ENCODE measurements around the gene SLC2A13. TPM values are rescaled to one million over a fixed set of nuclear protein-coding genes. Genes with fewer than 3 reads are reported as not detected.

Gene SLC2A13
- total RNA-seq = 10 to 100 TPM in 1 of 2 donors, 1 to 10 TPM in 1; 6.4 to 16.3 TPM
- long read RNA-seq, full-length matches to known transcripts = 1 of 5 reads
- long read RNA-seq, partial matches to known transcripts = 1 of 5 reads
- long read RNA-seq, other reads (novel, unspliced or antisense) = 3 of 5 reads

DNA sequence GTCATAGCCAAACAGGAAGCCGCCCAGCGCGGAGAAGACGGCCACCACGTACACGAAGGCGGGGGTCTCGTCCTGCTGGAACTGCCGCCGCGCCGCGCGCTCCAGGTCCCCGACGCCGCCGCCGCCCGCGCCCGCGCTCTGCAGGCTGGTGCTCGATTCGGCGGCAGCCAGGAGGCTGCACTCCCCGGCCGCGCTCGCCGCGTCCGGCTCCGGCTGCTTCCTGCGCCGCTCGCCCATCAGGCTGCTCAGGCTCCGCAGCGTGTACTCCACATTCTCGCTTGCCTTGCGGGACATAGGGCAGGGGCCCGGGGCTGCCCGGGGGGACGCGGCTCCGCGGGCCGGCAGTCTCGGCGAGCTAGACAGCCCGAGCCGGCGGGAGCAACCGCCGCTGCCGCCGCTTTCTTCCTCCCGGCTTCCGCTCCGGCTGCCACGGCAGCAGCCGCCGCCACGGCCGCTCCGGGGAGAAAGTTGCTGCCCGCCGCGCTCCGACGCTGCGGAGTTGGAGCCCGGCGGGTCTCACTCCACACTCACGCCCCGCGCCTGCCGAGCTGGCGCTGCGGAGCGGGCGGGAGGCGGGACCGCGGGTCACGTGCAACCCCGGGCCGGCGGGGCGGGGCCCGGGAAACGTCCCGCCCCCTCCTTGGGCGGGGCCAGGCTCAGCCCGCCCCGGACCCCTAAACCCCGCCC lies at the start of gene SLC2A13:
SLC2A13 (minus strand) TSS at position 567 of the 687 bp plus-strand sequence; CDS start at position 294, 273 bp downstream.
- peak; percentile 82 for DNase-seq
- intact Hi-C loops (cut with DNase I) = loop anchor here (2.0 to 10.0 kb wide), 3 partner anchors 95 to 343 kb away; no protein-coding TSS in a partner anchor

DNA sequence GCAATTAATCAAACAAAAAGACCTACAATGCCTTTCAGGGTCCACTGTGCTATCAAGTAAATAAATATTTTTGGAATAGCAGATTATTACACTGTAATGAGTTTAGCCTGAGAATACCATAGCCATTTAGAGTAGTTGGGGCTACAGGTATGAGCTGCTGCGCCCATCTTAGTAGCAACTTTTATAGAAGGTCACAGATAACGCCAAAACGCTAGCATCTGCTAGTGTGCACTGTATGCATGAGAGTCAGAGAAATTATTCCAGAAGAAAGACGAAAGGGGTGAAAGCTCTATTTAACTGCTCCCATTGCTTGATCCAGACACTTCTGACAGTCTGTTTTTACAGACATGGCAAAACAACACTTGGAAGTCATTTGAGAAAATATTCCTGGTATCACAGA lies 48.5 kb upstream of the SLC2A13 start:
- intact Hi-C loops (cut with DNase I) = loop anchor here in 1 of 2 donors (5.0 to 10.0 kb wide), 2 partner anchors 158 to 770 kb away; no protein-coding TSS in a partner anchor
- ATAC-seq (no peak), DNase-seq (no peak)

More for the DNA sequence above, at the start of gene SLC2A13:
- peak; percentile 98 to 99 for ATAC-seq

DNA sequence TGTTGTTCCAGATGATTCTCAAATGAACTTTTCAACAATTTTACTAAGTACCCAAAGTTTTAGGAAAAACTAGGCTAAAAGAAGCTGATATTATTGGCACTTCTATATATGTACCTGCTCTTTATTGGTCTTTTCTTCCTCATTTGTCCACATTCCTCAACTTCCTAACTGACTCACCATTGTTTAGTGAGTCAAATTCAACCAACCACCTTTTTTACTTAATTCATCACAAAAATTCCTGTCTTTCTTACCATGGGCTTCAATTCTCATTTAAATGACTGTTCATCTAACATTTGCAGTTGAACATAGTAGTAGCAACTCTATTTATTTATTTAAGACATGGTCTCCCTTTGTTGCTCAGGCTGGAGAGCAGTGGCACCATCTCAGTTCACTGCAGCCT lies 47.6 kb upstream of the SLC2A13 start:
- ATAC-seq (no peak), DNase-seq (no peak)
- intact Hi-C loops (cut with DNase I) = loop anchor here in 1 of 2 donors (5.0 to 10.0 kb wide), 2 partner anchors 159 to 771 kb away; no protein-coding TSS in a partner anchor

DNA sequence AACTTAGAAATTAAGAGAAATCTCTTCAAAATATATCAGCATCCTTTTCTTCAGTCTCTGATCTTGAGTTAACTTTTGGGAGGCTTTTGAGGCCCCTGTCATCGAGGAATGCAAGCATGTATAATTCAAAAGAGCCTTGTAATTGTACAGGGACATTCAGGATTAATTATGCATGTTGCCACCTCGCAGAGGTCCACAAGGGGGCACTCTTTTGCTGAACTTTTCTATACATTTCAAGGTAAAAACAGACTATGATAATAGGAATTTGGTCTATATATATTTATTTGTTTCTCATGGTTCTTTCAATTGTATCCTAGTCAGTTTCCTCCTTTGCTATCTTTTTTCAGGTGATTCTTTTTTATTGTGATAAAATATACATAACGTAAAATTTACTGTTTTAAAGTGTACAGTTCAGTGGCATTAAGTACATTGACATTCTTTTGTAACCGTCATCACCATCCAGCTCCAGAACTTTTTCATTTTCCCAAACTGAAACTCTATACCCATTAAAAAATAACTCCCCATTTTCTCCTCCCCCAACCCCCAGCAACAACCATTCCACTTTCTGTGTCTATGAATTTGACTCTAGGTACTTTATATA lies 47.0 kb upstream of the SLC2A13 start:
- ATAC-seq (peak in 1 of 2 donors; percentile 30), DNase-seq (peak; percentile 43)
- intact Hi-C loops (cut with DNase I) = loop anchor here in 1 of 2 donors (5.0 to 10.0 kb wide), 2 partner anchors 159 to 772 kb away; no protein-coding TSS in a partner anchor

DNA sequence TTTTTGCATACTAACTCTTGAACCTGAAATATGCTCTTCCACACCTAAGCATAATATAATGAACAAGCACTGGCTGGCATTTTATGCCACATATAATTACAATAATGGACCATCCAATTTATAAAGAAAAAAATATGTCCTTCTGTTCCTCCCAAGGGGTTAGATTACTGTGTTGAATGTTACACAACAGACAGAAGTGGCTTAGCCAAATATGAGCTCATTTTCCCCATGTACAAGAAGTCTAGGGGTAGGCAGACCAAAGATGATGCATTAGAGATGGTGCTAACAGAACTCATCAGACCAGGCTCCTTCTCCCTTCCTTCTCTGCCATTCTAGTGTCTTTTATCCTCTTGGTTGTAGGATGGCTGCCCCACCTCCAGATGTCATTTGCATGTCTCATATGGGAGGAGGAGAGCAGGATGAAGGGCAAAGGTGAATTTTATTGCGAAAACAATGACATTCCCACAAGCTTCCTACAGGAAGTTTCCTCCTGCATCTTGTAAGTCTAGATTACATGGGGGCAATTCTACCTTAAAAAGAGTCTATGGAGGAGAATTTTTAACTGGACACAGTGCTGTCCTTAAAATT lies 43.9 kb upstream of the SLC2A13 start:
- DNase-seq (no peak), ATAC-seq (no peak)
- intact Hi-C loops (cut with DNase I) = loop anchor here in 1 of 2 donors (5.0 to 10.0 kb wide), 2 partner anchors 163 to 775 kb away; no protein-coding TSS in a partner anchor

DNA sequence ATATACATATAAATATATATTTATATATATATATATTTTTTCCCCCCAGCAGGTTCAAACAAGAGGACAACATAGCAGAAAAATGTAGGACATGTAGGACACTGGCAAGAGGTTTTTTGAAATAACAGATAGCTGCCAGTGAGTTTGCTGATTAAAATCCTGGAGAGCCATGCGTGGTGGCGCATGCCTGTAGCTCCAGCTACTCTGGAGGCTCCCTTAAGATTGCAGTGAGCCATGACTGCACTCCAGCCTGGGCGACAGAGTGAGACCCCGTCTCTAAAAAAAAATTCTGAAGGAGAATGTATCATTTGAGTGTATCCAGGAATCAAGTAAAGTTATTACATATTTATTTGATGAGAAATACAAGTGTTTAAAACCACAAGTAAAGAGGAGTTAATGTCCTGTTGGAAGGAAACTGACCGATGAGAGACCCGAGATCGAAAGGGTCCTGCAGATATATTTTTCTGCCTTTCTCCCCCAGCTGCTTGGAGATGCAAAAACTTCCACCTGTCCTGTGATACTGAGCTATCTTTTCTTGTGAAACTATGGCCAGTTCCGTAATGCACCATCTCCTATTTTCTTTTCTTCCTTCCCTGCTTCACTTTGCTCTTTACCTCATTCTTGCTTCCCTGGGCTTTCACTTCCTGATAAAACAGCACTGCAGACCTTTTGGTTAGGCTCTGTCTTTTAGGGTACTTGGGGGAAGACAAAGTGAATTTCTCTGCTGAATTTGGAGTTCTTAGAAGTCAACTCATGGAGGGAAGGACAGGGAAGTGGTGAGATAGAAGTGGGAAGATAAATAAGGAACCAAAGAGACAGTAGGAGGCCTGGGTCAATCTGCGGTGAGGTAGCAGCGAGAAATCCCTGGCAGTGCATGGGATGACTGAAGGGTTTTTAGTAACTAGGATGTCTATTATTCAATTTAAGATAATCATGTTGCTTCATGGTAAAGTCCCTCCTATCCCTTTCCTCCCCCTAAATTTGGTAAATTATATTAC lies 41.2 kb upstream of the SLC2A13 start:
- ATAC-seq = peak in 1 of 2 donors; percentile 47
- intact Hi-C loops (cut with DNase I) = no loop called here

DNA sequence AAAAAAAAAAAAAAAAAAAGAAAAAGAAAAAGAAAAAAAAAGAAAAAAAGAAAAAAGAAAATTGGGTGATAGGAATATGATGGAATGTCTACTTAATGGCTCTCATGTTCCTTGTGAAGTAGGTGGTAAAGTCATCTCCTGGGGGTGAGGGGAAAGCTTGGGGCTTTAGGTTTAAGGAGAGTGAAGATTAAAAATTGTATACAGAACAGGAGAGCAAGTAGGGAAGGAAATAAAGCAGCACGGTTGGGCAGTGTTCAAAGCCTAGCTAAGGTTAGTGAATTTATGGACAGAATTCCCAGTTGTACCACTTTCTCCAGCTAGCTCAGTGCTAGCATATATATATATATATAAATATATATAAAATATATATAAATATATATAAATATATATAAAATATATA lies 40.0 kb upstream of the SLC2A13 start:
- ATAC-seq (no peak), DNase-seq (no peak)
- intact Hi-C loops (cut with DNase I) = no loop called here

More for the DNA sequence above, 41.2 kb upstream of the SLC2A13 start:
- no peak for DNase-seq

DNA sequence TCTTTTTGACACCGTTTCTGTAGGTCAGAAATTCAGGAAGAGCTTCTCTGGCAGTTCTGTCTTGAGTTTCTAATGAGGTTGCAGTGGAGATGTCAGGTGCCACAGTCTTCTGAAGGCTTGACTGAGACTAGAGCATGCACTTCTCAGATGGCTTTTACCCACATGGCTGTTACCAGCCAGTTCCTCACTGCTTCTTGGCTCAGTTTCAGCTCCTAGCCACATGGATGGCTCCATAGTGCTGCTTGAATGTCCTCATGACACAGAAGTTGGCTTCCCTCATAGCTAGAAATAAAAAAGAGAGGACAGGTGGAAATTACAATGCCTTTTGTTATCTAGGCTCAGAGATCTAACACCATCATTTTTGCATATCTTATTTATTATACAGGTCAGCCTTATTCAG lies 38.1 kb upstream of the SLC2A13 start:
- no peak for ATAC-seq
- no peak for DNase-seq
- intact Hi-C loops (cut with DNase I) = no loop called here

DNA sequence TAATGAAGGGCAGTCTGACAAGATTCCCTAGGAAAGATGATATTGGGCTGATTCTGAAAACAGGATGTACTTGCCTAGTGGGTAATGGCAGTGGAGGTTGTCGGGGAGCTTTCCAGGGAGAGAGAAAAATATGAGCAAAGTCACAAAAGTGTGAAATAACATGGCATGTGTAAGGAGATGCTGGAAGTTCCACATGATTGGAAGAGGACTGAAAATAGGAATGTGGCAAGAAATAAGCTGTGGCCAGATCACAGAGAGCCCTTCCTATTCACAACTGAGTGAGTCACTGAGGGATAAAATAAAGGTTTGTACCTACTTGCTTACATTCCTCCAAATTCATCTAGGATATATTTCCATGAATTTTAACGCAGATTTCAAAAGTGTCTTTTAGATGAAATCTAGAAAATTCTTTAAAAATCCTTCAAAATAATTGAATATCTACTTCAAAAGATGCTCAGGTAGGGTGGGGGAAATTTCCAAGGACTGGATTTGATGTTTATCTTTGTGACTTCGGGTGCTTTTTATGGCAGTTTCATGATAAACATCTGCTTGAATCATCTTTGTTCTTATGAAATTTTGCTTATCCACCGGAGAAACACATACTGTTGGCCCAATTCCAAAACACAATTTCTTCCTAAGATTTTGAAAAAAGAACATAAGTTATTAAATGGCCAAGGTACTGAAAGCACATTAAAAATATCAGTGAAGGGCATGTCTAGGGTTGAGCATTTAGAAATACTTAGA lies 36.3 kb upstream of the SLC2A13 start:
- intact Hi-C loops (cut with DNase I) = no loop called here
- no peak for ATAC-seq
- no peak for DNase-seq

DNA sequence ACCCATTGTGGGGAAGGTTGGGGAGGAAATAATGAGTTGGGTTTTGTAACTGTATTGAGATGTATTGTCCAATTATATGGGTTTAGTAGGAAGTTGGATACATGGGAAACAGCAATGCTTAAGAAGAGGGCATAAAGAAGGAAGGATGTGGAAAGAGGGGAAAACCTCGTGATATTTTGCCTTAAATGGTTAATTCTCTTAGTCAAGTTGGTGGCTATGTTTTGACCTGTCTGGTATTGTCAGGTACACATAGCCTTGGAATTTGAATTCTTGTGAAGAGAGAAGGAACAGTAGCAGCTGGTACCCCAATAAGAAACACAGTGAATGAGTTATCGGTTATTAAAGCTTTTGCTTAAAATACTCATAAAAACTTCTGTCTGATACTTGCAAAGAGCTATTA lies 32.6 kb upstream of the SLC2A13 start:
- ATAC-seq (no peak), DNase-seq (no peak)

DNA sequence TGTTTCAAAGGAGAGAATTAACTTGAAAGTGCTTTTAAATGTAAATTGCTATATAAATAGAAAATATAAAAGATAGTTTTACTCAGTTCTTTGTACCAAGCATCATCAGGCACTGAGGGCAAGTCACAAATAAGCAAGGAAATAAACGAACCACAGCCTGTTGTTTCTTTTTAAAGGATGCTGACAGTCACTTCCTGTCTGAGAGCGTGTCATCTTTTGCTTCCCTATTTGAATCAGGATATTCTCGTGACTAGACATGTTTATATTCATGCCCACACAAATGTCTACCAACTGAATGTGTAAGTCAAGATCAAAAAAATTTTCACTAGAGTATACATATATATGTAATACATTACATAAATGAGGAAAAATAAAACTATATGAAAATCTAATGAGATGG lies 31.4 kb upstream of the SLC2A13 start:
- peak in 1 of 2 donors; percentile 30 for ATAC-seq
- no peak for DNase-seq
- intact Hi-C loops (cut with DNase I) = no loop called here

More for the DNA sequence above, 32.6 kb upstream of the SLC2A13 start:
- intact Hi-C loops (cut with DNase I) = no loop called here

DNA sequence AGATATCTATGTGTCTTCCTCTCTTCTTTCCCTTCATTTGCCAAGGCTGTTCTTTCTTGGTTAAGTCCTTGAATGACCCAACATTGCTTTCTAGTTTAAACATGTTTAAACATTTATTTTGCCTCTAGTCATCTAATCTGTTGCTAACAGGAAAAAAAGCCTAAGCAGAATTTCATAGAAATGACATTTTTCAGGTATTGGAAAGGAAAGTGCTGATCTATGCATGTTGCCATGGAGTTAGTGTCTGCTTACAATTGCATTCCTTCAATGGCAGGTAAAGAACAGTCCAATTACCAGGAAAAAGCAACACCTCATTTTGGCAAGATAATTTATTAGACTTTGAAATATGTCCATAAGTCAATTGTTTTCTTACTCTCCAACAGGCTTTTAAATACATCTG lies 21.5 kb upstream of the SLC2A13 start:
- DNase-seq (no peak), ATAC-seq (no peak)
- intact Hi-C loops (cut with DNase I) = no loop called here

DNA sequence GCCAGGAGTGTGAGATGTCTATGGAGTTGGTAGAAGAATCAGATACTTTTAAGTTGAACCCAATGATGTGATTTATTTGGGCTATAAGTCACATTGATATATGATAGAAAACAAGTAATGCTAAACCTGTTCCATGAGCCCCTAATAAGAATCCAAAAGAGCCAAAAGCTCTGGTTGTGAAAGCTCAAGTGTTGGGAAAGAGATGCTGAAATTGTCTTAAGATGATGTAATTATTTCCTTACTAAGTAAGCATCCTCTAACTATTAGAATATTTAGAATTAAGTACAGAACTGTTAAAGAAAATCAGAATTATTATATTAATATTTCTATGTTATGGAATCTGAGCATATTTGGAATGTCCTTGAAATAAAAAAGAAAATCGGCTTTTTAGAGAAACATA lies 17.6 kb upstream of the SLC2A13 start:
- DNase-seq (no peak), ATAC-seq (no peak)
- intact Hi-C loops (cut with DNase I) = no loop called here

DNA sequence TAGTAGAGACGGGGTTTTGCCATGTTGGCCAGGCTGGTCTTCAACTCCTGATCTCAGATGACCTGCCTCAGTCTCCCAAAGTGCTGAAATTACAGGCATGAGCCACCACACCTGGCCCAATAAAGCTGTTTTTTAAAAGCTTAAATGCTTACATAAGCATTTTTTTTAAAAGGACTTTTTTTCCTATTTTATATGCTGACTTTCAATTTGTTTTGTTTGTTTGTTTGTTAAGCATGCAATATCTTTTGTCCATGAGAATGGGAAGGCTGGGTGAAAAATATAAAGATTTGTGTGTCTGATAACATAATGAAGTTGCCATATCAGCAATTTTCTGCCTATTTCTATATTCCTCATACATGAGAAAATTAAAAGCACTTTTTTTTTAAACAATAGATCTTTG lies 17.0 kb upstream of the SLC2A13 start:
- no peak for DNase-seq
- intact Hi-C loops (cut with DNase I) = no loop called here
- ATAC-seq = no peak

DNA sequence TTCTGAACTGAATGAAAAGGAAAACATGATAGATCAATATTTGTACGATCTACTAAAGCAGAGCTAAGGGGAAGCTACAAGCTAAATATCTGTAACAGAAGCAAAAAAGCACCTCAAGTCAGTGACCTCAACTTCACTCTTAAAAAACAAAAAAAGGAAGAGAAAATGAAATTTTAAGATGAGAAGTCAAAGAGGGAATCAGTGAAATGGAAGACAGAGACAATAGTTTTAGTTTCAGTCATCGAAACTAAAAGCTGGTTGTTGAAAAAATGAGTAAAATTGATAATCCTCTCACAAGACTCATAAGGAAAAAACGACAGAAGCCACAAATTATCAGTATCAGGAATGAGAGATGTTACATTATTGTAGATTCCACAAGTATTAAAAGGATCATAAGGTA lies 11.9 kb upstream of the SLC2A13 start:
- no peak for ATAC-seq
- intact Hi-C loops (cut with DNase I) = no loop called here
- no peak for DNase-seq

DNA sequence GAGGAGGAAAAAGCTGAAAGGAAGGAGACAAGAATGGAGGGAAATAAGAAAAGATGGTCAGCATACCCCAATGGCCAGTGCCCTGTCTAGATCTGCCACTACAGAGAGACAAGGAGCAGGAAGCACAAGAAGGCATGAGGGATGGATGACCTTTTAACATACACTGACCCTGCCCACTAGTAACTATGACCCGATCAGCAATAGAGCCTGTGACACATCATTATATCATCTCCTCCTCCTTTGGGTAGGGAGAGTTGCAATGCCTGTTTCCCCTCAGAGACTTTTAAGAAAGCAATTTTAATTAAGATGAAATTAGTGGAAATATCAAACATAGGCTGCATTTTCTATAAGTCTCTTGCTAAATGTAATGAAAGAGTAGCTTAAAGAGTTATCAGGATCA lies 4.7 kb upstream of the SLC2A13 start:
- no peak for ATAC-seq
- DNase-seq = no peak
- intact Hi-C loops (cut with DNase I) = no loop called here

DNA sequence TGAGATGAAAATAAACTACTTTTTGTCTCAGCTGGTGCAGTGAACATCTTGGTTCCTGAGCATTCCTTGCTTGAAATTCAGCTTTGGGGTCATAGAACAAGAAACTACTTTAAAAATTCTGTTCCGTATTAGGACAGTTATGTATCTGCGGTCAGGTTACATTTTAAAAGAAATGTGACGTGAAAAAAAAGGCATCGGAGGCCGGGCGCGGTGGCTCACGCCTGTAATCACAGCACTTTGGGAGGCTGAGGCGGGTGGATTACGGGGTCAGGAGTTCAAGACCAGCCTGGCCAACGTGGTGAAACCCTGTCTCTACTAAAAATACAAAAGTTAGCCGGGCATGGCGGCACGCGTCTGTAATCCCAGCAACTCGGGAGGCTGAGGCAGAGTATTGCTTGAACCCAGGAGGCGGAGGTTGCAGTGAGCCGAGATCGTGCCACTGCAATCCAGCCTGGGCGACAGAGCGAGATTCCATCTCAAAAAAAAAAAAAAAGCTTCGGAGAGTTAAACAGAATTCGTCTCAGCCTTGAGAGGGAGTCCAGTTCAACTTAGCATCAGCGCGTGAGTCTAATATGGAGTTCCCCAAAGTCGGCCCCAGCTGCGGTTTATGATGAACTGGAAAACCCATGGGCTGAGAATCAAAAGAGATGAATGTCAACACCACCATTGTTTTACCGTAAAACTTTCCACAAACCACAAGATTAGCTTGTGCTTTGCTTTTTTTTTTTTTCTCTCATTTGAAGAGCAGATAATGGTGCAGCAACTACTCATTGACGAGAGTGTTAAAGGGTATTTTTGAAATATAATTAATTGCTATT lies 2.1 kb upstream of the SLC2A13 start:
- DNase-seq (peak; percentile 12), ATAC-seq (no peak)
- intact Hi-C loops (cut with DNase I) = loop anchor here (1.0 to 10.0 kb wide), 4 partner anchors 97 to 346 kb away; no protein-coding TSS in a partner anchor
